SK-N-SH (cell line): ENCODE data around the gene CREG1. TPM values are rescaled to one million over a fixed set of nuclear protein-coding genes. Genes with fewer than 3 reads are reported as not detected.
"Not testable (repeated sequence)": the region's sequence is repeated elsewhere in the genome, so short reads cannot be mapped to it uniquely, and the experiment has no call there.

Experiments
- CTCF ChIA-PET: fragments of 300-600, 350-600 bp; formaldehyde crosslinking; extraction: SDS; loops from one replicate; lab custom pipeline; 2021; lab: Yijun Ruan, JAX
- POLR2A ChIA-PET: fragments of 350-600 bp; sonication (Branson Sonifier 250); formaldehyde crosslinking; extraction: SDS; loops from one replicate; lab custom pipeline; 2020; ENCODE audit warnings: antibody characterized with exemption, inconsistent platforms; lab: Yijun Ruan, JAX
- DNase-seq: peaks from one replicate; pipeline ENCODE4 v3.0.0; 2012
- H2AFZ ChIP-seq: fragments of 200-600 bp; sonication (generic); 2 replicates; pipeline ENCODE4 v1.8.1; 2016; ENCODE audit warnings: antibody characterized with exemption, mild to moderate bottlenecking, low read depth
- H3F3A ChIP-seq: fragments of 200-600 bp; sonication (generic); replicated peaks from 2 replicates; pipeline ENCODE3; 2016; ENCODE audit warnings: antibody characterized with exemption, mild to moderate bottlenecking; ENCODE audit not compliant: insufficient read depth
- H3K27ac ChIP-seq, 2 experiments: fragments of 200-500 bp in 1 of 2; fragments of 200-600 bp in 1 of 2; sonication (Bioruptor generic) in 1 of 2; sonication (generic), shearing (Covaris generic) in 1 of 2; 2 replicates each; pipeline versions ENCODE4 v1.5.1 to v1.6.1; 2014 to 2016; ENCODE audit warnings: low read depth in 2 of 2, inconsistent platforms in 1 of 2, low read length in 1 of 2, mild to moderate bottlenecking in 1 of 2, mixed read lengths in 1 of 2
- H3K27me3 ChIP-seq: fragments of 200-600 bp; sonication (generic), shearing (Covaris generic); 2 replicates; pipeline ENCODE4 v1.6.1; 2016; ENCODE audit warnings: mixed run types; ENCODE audit not compliant: insufficient read depth
- H3K36me3 ChIP-seq, 2 experiments: fragments of 200-500 bp in 1 of 2; fragments of 200-600 bp in 1 of 2; sonication (Bioruptor generic) in 1 of 2; sonication (generic) in 1 of 2; replicated peaks in 1 of 2; 2 replicates each; pipeline versions ENCODE3 to v1.5.1; 2014 to 2016; ENCODE audit warnings: low read length in 1 of 2, mild to moderate bottlenecking in 1 of 2; ENCODE audit not compliant: insufficient read depth in 2 of 2, control insufficient read depth in 1 of 2
- H3K4me1 ChIP-seq, 2 experiments: fragments of 200-500 bp in 1 of 2; fragments of 200-600 bp in 1 of 2; sonication (Bioruptor generic) in 1 of 2; sonication (generic), shearing (Covaris generic) in 1 of 2; 2 replicates each; pipeline versions ENCODE4 v1.5.1 to v1.6.1; 2014 to 2016; ENCODE audit warnings: low read depth in 1 of 2, low read length in 1 of 2, mixed run types in 1 of 2; ENCODE audit not compliant: insufficient read depth in 2 of 2, control insufficient read depth in 1 of 2
- H3K4me2 ChIP-seq: fragments of 200-600 bp; sonication (generic), shearing (Covaris generic); 2 replicates; pipeline ENCODE4 v1.6.1; 2017; ENCODE audit warnings: mixed run types
- H3K4me3 ChIP-seq, 2 experiments: fragments of 200-500 bp in 1 of 2; fragments of 200-600 bp in 1 of 2; sonication (Bioruptor generic) in 1 of 2; sonication (generic), shearing (Covaris generic) in 1 of 2; 2 replicates each; pipeline versions ENCODE4 v1.5.1 to v1.8.1; 2014 to 2016; ENCODE audit warnings: low read depth in 2 of 2, inconsistent platforms in 1 of 2, low read length in 1 of 2, mild to moderate bottlenecking in 1 of 2, mixed read lengths in 1 of 2, moderate library complexity in 1 of 2
- H3K79me2 ChIP-seq: fragments of 200-600 bp; sonication (generic); 2 replicates; pipeline ENCODE4 v1.8.1; 2017; ENCODE audit warnings: mild to moderate bottlenecking; ENCODE audit not compliant: insufficient read depth
- H3K9ac ChIP-seq: fragments of 200-600 bp; sonication (generic); 2 replicates; pipeline ENCODE4 v1.6.1; 2017; ENCODE audit warnings: mixed run types
- H3K9me2 ChIP-seq: fragments of 200-600 bp; sonication (generic); 2 replicates; pipeline ENCODE4 v1.6.1; 2017; ENCODE audit warnings: mixed run types
- H3K9me3 ChIP-seq: fragments of 200-600 bp; sonication (generic); 2 replicates; pipeline ENCODE4 v1.6.1; 2017; ENCODE audit warnings: mixed run types, mild to moderate bottlenecking, moderate library complexity
- H4K20me1 ChIP-seq: fragments of 200-600 bp; sonication (generic); 2 replicates; pipeline ENCODE4 v1.6.1; 2017; ENCODE audit warnings: mild to moderate bottlenecking, mixed run types; ENCODE audit not compliant: insufficient read depth
- ELF1 ChIP-seq: IDR thresholded peaks from 2 replicates; pipeline ENCODE4 v1.4.0; 2012
- EZH2phosphoT487 ChIP-seq: fragments of 200-600 bp; sonication (generic); IDR thresholded peaks from 2 replicates; pipeline ENCODE4 v1.6.1; 2017; ENCODE audit warnings: low read depth, mixed run types, mild to moderate bottlenecking, antibody characterized with exemption, moderate library complexity, borderline replicate concordance
- FOSL2 ChIP-seq: IDR thresholded peaks from 2 replicates; pipeline ENCODE4 v1.4.0; 2012; ENCODE audit warnings: low read depth, mild to moderate bottlenecking, moderate library complexity, borderline replicate concordance
- FOXJ3 ChIP-seq: sonication (generic); formaldehyde crosslinking; IDR thresholded peaks from 2 replicates; pipeline ENCODE4 v1.5.1; 2020; ENCODE audit warnings: mild to moderate bottlenecking, missing genetic modification reagents
- FOXM1 ChIP-seq: IDR thresholded peaks from 2 replicates; pipeline ENCODE4 v1.4.0; 2012; ENCODE audit warnings: low read depth, mild to moderate bottlenecking
- GABPA ChIP-seq: IDR thresholded peaks from 2 replicates; pipeline ENCODE4 v1.4.0; 2012; ENCODE audit warnings: low read depth, mild to moderate bottlenecking
- JUND ChIP-seq: IDR thresholded peaks from 2 replicates; pipeline ENCODE4 v1.4.0; 2012
- MEF2A ChIP-seq: IDR thresholded peaks from 2 replicates; pipeline ENCODE4 v1.4.0; 2012; ENCODE audit warnings: low read depth, borderline replicate concordance
- MXI1 ChIP-seq: IDR thresholded peaks from 2 replicates; pipeline ENCODE4 v1.6.1; 2012; ENCODE audit warnings: mild to moderate bottlenecking, low read depth, low read length, improper control_type of control experiment
- POLR2AphosphoS5 ChIP-seq: IDR thresholded peaks from 2 replicates; pipeline ENCODE4 v1.6.1; 2012; ENCODE audit warnings: low read depth, low read length
- RAD21 ChIP-seq: IDR thresholded peaks from 2 replicates; pipeline ENCODE4 v1.6.1; 2012; ENCODE audit warnings: mild to moderate bottlenecking, low read length
- RCOR1 ChIP-seq: fragments of 150-350 bp; IDR thresholded peaks from 2 replicates; pipeline ENCODE4 v1.6.1; 2017; ENCODE audit warnings: antibody characterized with exemption, low read length
- RFX5 ChIP-seq: IDR thresholded peaks from 2 replicates; pipeline ENCODE4 v1.6.1; 2012; ENCODE audit warnings: mild to moderate bottlenecking, improper control_type of control experiment, low read length
- RXRA ChIP-seq: IDR thresholded peaks from 2 replicates; pipeline ENCODE4 v1.4.0; 2012; ENCODE audit warnings: low read depth, mild to moderate bottlenecking, borderline replicate concordance
- SIN3A ChIP-seq: IDR thresholded peaks from 2 replicates; pipeline ENCODE4 v1.6.1; 2012; ENCODE audit warnings: low read depth, mild to moderate bottlenecking, low read length, moderate library complexity, borderline replicate concordance
- SMC3 ChIP-seq: IDR thresholded peaks from 2 replicates; pipeline ENCODE4 v1.6.1; 2012; ENCODE audit warnings: low read depth, low read length, improper control_type of control experiment
- TAF1 ChIP-seq: IDR thresholded peaks from 2 replicates; pipeline ENCODE4 v1.6.1; 2012; ENCODE audit warnings: low read depth, mild to moderate bottlenecking, low read length, moderate library complexity, borderline replicate concordance
- TEAD4 ChIP-seq: IDR thresholded peaks from 2 replicates; pipeline ENCODE4 v1.4.0; 2012; ENCODE audit warnings: mild to moderate bottlenecking, borderline replicate concordance; ENCODE audit not compliant: insufficient read depth
- YY1 ChIP-seq: IDR thresholded peaks from 2 replicates; pipeline ENCODE4 v1.4.0; 2012; ENCODE audit warnings: low read depth, mild to moderate bottlenecking
- WGBS: methylation state at CpG from one replicate; pipeline ENCODE4 v1.1.6; 2017; ENCODE audit warnings: low lambda C conversion rate; 5-methylcytosine and 5-hydroxymethylcytosine counted together
- polyA plus RNA-seq, 3 experiments: library from polyadenylated mRNA; depleted of rRNA; stranded (reverse); fragments of >200 nt; gene quantifications; 2 replicates each; pipeline ENCODE4 v1.2.3, GENCODE V29; 2012
- TF ChIP-seq, protein P1 (sequence below): fragments of 200-600 bp; sonication (generic); IDR thresholded peaks from 2 replicates; pipeline ENCODE4 v1.6.1; 2017; ENCODE audit warnings: antibody characterized with exemption, mild to moderate bottlenecking, moderate library complexity
- TF ChIP-seq, protein P2 (sequence below): fragments of 150-350 bp; IDR thresholded peaks from 2 replicates; pipeline ENCODE4 v1.6.1; 2016; ENCODE audit warnings: mild to moderate bottlenecking, low read depth, low read length
- TF ChIP-seq, protein P3 (sequence below): IDR thresholded peaks from 2 replicates; pipeline ENCODE4 v1.4.0; 2012; ENCODE audit warnings: low read depth, borderline replicate concordance

The CREG1 gene
- polyA plus RNA-seq, 1 of the 3 experiments (the other 2 are of a cell fraction), result 26.1 TPM

DNA sequence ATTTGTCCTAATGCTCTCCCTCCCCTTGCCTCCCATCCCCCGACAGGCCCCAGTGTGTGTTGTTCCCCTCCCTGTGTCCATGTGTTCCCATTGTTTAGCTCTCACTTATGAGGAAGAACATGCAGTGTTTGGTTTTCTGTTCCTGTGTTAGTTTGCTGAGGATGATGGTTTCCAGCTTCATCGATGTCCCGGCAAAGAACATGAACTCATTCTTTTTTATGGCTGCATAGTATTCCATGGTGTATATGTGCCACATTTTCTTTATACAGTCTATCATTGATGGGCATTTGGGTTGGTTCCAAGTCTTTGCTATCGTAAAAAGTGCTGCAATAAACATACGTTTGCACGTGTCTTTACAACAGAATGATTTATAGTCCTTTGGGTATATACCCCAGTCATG, 17.1 kb upstream of the CREG1 start:
- H3K36me3 ChIP-seq, H3K4me1 ChIP-seq, H3F3A ChIP-seq, H3K4me3 ChIP-seq, H2AFZ ChIP-seq, H3K9me2 ChIP-seq, H3K27me3 ChIP-seq, POLR2A ChIA-PET, H3K9me3 ChIP-seq, DNase-seq, H4K20me1 ChIP-seq, H3K4me2 ChIP-seq, H3K79me2 ChIP-seq, H3K27ac ChIP-seq, H3K9ac ChIP-seq: not testable (repeated sequence)
- 60% methylated on average over 6 of the region's 6 CpGs for WGBS
- CTCF ChIA-PET, result interaction anchor here (0.5 kb wide), 1 partner anchor 34 kb away, joined by 3 read pairs; no protein-coding TSS in a partner anchor

DNA sequence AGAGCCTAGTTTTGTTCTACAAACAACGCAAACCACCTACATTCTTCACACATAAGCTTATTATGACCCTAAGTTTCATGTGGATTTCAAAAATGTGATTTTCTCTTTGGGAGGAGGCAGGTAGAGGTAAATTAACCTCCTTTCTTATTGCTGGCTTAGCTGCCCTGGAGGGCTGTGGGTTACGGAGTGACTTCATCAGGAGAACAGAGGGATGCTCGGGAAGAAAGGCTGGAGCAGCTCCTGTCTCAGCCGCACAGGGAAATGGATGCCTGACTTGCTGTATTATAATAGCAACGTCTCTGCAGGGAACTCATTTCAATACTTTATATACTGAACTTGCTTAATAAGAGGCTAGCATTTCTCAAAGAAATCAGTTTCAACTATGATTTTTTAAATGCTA, 14.1 kb upstream of the CREG1 start:
- CTCF ChIA-PET, result interaction anchor here (5.2 kb wide), 1 partner anchor 12 kb away, joined by 34 read pairs; no protein-coding TSS in a partner anchor

DNA sequence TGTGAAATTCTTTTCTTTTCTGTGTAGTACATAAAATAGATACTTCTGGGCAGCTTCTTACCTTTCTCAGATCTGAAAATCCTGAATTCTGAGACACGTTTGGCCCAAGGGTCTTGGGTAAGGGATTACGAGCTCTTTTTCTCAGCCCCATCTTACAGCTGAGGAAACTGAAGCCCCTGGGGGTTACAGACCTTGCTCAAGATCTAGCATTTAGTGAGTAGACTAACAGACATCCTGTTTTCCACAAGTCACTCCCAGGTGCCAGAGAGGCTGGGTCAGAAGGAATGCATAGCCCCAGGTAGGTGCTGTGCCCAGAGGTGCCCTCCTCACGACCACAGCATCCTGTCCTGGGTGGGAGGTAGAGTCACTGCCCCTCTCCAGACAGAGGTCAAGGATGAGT, 13.2 kb upstream of the CREG1 start:
- Histone ChIP-seq H3K36me3 (no peaks in the 10 kb centered on the region), H3K9ac (no peak overlapping the region), H3K27ac (no peak overlapping the region), H3K9me2 (no peaks in the 10 kb centered on the region), H3K27me3 (no peaks in the 10 kb centered on the region), H3K4me3 (no peak overlapping the region), H3F3A (no peaks in the 10 kb centered on the region), H3K9me3 (no peaks in the 10 kb centered on the region), H4K20me1 (no peaks in the 10 kb centered on the region), H3K79me2 (no peaks in the 10 kb centered on the region), H3K4me1 (peaks cover 0 to 4% of the 10 kb centered on the region in 2 experiments; a peak in 1 of 4 replicates), H2AFZ (no peak overlapping the region), H3K4me2 (no peak overlapping the region)
- no peak for DNase-seq
- 28% methylated on average over 3 of the region's 3 CpGs for WGBS
- POLR2A ChIA-PET, result no interaction called here
- CTCF ChIA-PET, result interaction anchor here (1.0 to 5.2 kb wide), 2 partner anchors 11 to 33 kb away, joined by 4 to 34 read pairs; no protein-coding TSS in a partner anchor
- TF ChIP-seq ELF1, result no peak
- TF ChIP-seq TAF1, result no peak
- no peak for TF ChIP-seq GABPA
- TF ChIP-seq POLR2AphosphoS5, result no peak
- TF ChIP-seq, protein P1, sequence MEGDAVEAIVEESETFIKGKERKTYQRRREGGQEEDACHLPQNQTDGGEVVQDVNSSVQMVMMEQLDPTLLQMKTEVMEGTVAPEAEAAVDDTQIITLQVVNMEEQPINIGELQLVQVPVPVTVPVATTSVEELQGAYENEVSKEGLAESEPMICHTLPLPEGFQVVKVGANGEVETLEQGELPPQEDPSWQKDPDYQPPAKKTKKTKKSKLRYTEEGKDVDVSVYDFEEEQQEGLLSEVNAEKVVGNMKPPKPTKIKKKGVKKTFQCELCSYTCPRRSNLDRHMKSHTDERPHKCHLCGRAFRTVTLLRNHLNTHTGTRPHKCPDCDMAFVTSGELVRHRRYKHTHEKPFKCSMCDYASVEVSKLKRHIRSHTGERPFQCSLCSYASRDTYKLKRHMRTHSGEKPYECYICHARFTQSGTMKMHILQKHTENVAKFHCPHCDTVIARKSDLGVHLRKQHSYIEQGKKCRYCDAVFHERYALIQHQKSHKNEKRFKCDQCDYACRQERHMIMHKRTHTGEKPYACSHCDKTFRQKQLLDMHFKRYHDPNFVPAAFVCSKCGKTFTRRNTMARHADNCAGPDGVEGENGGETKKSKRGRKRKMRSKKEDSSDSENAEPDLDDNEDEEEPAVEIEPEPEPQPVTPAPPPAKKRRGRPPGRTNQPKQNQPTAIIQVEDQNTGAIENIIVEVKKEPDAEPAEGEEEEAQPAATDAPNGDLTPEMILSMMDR, result no peak
- TF ChIP-seq, protein P2, sequence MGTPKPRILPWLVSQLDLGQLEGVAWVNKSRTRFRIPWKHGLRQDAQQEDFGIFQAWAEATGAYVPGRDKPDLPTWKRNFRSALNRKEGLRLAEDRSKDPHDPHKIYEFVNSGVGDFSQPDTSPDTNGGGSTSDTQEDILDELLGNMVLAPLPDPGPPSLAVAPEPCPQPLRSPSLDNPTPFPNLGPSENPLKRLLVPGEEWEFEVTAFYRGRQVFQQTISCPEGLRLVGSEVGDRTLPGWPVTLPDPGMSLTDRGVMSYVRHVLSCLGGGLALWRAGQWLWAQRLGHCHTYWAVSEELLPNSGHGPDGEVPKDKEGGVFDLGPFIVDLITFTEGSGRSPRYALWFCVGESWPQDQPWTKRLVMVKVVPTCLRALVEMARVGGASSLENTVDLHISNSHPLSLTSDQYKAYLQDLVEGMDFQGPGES, result no peak
- no peak for TF ChIP-seq RXRA
- TF ChIP-seq SMC3, result no peak
- TF ChIP-seq RAD21, result no peak
- no peak for TF ChIP-seq FOSL2
- TF ChIP-seq MXI1, result no peak

More for the DNA sequence above, 14.1 kb upstream of the CREG1 start:
- TF ChIP-seq TEAD4 (no peak), MXI1 (no peak), FOSL2 (no peak), FOXJ3 (CRISPR knock-in tag) (no peak), YY1 (no peak), RFX5 (no peak), MEF2A (no peak), SIN3A (no peak), RCOR1 (no peak), GABPA (no peak), EZH2phosphoT487 (no peak), FOXM1 (no peak), JUND (no peak)
- TF ChIP-seq, protein P3, sequence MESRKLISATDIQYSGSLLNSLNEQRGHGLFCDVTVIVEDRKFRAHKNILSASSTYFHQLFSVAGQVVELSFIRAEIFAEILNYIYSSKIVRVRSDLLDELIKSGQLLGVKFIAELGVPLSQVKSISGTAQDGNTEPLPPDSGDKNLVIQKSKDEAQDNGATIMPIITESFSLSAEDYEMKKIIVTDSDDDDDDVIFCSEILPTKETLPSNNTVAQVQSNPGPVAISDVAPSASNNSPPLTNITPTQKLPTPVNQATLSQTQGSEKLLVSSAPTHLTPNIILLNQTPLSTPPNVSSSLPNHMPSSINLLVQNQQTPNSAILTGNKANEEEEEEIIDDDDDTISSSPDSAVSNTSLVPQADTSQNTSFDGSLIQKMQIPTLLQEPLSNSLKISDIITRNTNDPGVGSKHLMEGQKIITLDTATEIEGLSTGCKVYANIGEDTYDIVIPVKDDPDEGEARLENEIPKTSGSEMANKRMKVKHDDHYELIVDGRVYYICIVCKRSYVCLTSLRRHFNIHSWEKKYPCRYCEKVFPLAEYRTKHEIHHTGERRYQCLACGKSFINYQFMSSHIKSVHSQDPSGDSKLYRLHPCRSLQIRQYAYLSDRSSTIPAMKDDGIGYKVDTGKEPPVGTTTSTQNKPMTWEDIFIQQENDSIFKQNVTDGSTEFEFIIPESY, result no peak
- no peaks in the 10 kb centered on the region for H4K20me1 ChIP-seq
- no peak overlapping the region for H3K4me3 ChIP-seq
- no peaks in the 10 kb centered on the region for H3K9me3 ChIP-seq
- H2AFZ ChIP-seq, result no peak overlapping the region
- no peak for DNase-seq
- no peak overlapping the region for H3K4me2 ChIP-seq
- no peak overlapping the region for H3K9ac ChIP-seq
- POLR2A ChIA-PET, result no interaction called here
- H3F3A ChIP-seq, result no peaks in the 10 kb centered on the region
- no peaks in the 10 kb centered on the region for H3K27me3 ChIP-seq
- 80% methylated on average over 5 of the region's 5 CpGs for WGBS
- H3K36me3 ChIP-seq, result no peaks in the 10 kb centered on the region
- no peaks in the 10 kb centered on the region for H3K9me2 ChIP-seq
- no peaks in the 10 kb centered on the region for H3K79me2 ChIP-seq
- H3K4me1 ChIP-seq, result peaks cover 0 to 4% of the 10 kb centered on the region in 2 experiments; a peak in 1 of 4 replicates
- H3K27ac ChIP-seq, result no peak overlapping the region
